GM21447 (cell line): ENCODE data around the gene WTAP.
"Not testable (repeated sequence)": the region's sequence is repeated elsewhere in the genome, so short reads cannot be mapped to it uniquely, and the experiment has no call there.

Source experiments
- ATAC-seq: cut with Tn5 transposase; IDR thresholded peaks from one replicate; pipeline ENCODE4 v1.9.1; 2021; ENCODE audit not compliant: unreplicated experiment

The WTAP gene

GRCh38 chr6:159726918-159727716, at the start of gene WTAP:
Gene WTAP, plus strand, starts transcription at chr6:159727506. Its CDS starts 8,760 bp downstream, at chr6:159736266.
- ATAC-seq, result peak; percentile 81

GRCh38 chr6:159677506-159678165, 49.7 kb upstream of the WTAP start:
- no peak for ATAC-seq

- no peak for ATAC-seq
Observed at GRCh38 chr6:159678574-159678973, 48.7 kb upstream of the WTAP start.

- peak; percentile 56 for ATAC-seq
Observed at GRCh38 chr6:159679091-159680077, 47.9 kb upstream of the WTAP start.

- ATAC-seq, result no peak
Observed at GRCh38 chr6:159680104-159680503, 47.2 kb upstream of the WTAP start.

GRCh38 chr6:159681191-159681880, 46.0 kb upstream of the WTAP start:
- ATAC-seq, result no peak

GRCh38 chr6:159682295-159682694, 45.0 kb upstream of the WTAP start:
- ATAC-seq, result no peak

GRCh38 chr6:159682810-159683209, 44.5 kb upstream of the WTAP start:
- ATAC-seq, result no peak

GRCh38 chr6:159684013-159684304, 43.3 kb upstream of the WTAP start:
- ATAC-seq, result no peak

- ATAC-seq, result no peak
Observed at GRCh38 chr6:159686040-159686439, 41.3 kb upstream of the WTAP start.

- ATAC-seq, result no peak
Observed at GRCh38 chr6:159686703-159687102, 40.6 kb upstream of the WTAP start.

GRCh38 chr6:159687341-159687740, 40.0 kb upstream of the WTAP start:
- no peak for ATAC-seq

GRCh38 chr6:159688266-159688905, 38.9 kb upstream of the WTAP start:
- ATAC-seq, result no peak

- no peak for ATAC-seq
Observed at GRCh38 chr6:159689001-159689400, 38.3 kb upstream of the WTAP start.

GRCh38 chr6:159690135-159690534, 37.2 kb upstream of the WTAP start:
- not testable (repeated sequence) for ATAC-seq

- no peak for ATAC-seq
Observed at GRCh38 chr6:159691133-159691962, 36.0 kb upstream of the WTAP start.

GRCh38 chr6:159691963-159692287, 35.4 kb upstream of the WTAP start:
- no peak for ATAC-seq

GRCh38 chr6:159692303-159693127, 34.8 kb upstream of the WTAP start:
- ATAC-seq, result peak; percentile 30
